ENCODE results near the gene SRPRB. TPM values are rescaled to one million over a fixed set of nuclear protein-coding genes. Genes with fewer than 3 reads are reported as not detected.

The SRPRB gene
- total and polyA plus RNA-seq, 2 donors (not counting 3 experiments of a cell fraction or from before 2014, with no cell fraction given) = 22.7 to 69.2 TPM

DNA sequence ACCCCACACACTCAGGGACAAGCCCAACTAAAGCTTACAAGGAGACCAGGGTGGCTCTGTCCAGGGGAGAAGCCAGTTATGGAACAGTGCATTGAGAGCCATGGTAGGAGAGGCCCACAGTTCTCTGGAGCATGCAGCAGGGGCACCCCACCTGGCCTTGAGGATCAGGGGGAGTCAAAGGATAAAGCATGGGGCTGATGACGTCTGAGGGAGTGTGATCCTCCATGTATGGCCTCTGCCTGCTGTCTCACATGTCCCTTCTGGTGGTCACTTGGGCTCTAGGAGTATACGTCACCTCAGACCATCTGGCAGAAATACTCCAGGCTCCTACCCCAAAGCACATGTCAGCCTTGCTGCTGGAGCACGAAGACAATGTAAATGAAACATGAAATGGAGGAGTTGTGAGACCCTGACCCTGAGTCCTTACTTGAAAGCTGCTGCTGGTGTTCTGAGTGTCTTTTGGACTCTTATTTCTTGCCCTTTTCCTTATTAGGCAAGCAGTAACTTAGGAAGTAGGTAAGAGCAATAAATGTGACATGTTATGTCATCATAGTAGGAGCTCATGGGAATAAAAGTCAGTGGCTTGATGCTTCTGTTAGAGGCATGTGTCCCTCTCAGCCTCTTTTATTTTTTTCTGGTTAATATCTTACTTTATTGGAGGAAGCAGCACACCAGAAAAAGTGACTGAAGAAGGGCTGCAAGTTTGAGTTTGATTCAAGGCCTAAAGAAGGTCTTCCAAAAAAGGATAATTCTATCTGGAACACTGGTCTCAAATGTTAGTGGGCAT is 15.5 kb downstream of the SRPRB start:
- POLR2A ChIA-PET = no interaction called here
- CTCF ChIA-PET = interaction anchor here (0.9 to 2.1 kb wide), 4 partner anchors 92 to 390 kb away, joined by 3 to 10 read pairs (median 4); no protein-coding TSS in a partner anchor
- H3K9me1 ChIP-seq (replicated peaks; ENCODE audit: control insufficient read depth, extremely low read depth, insufficient read depth, low read length) = no peaks in the 10 kb centered on the region
- FAIRE-seq (no peak), DNase-seq (ENCODE audit: low read depth, low spot score) (no peak)
- no peaks in the 10 kb centered on the region for H3K79me2 ChIP-seq (ENCODE audit: control insufficient read depth, insufficient read depth, low read length)
- no peaks in the 10 kb centered on the region for H4K20me1 ChIP-seq (replicated peaks; ENCODE audit: control insufficient read depth, extremely low read depth, insufficient read depth, low read length)
- no peaks in the 10 kb centered on the region for H3K9me3 ChIP-seq (replicated peaks; ENCODE audit: control insufficient read depth, insufficient read depth, low read length)
- no peak overlapping the region for H3K9ac ChIP-seq (replicated peaks; ENCODE audit: extremely low read depth, insufficient read depth, low read length)
- dilution Hi-C loops (cut with MboI; ENCODE audit: extremely low pct_ligation_motif_present, low sequenced_read_pairs) (no loop called here), intact Hi-C loops (cut with micrococcal nuclease) (no loop called here)
- TF ChIP-seq JUN (IDR thresholded peaks at IDR 0.05; ENCODE audit: borderline replicate concordance, insufficient read depth, insufficient read length, low read depth) = no peak
- TF ChIP-seq MYC (IDR thresholded peaks at IDR 0.05; ENCODE audit: low read depth, low read length) = no peak
- TF ChIP-seq, protein P1, sequence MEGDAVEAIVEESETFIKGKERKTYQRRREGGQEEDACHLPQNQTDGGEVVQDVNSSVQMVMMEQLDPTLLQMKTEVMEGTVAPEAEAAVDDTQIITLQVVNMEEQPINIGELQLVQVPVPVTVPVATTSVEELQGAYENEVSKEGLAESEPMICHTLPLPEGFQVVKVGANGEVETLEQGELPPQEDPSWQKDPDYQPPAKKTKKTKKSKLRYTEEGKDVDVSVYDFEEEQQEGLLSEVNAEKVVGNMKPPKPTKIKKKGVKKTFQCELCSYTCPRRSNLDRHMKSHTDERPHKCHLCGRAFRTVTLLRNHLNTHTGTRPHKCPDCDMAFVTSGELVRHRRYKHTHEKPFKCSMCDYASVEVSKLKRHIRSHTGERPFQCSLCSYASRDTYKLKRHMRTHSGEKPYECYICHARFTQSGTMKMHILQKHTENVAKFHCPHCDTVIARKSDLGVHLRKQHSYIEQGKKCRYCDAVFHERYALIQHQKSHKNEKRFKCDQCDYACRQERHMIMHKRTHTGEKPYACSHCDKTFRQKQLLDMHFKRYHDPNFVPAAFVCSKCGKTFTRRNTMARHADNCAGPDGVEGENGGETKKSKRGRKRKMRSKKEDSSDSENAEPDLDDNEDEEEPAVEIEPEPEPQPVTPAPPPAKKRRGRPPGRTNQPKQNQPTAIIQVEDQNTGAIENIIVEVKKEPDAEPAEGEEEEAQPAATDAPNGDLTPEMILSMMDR (IDR thresholded peaks at IDR 0.05; ENCODE audit: extremely low read depth in 1 of 2, insufficient read depth in 1 of 2, low read depth in 1 of 2, low read length in 2 of 2) = no peak
- TF ChIP-seq EZH2 (IDR thresholded peaks at IDR 0.05; ENCODE audit: borderline replicate concordance, low read depth, low read length, severe bottlenecking) = no peak
- TF ChIP-seq GATA2 (IDR thresholded peaks at IDR 0.05; ENCODE audit: insufficient read depth, insufficient read length, low read depth, low read length) = no peak
- no peak for TF ChIP-seq POLR2A (IDR thresholded peaks at IDR 0.05; ENCODE audit: low read depth, low read length)
- no peak for TF ChIP-seq FOS (IDR thresholded peaks at IDR 0.05; ENCODE audit: borderline replicate concordance, insufficient read depth, low read length)
- TF ChIP-seq, protein P2, sequence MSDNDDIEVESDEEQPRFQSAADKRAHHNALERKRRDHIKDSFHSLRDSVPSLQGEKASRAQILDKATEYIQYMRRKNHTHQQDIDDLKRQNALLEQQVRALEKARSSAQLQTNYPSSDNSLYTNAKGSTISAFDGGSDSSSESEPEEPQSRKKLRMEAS (IDR thresholded peaks at IDR 0.05; ENCODE audit: insufficient read depth, insufficient read length) = no peak
- TF ChIP-seq POLR2AphosphoS5 (IDR thresholded peaks at IDR 0.05; ENCODE audit: insufficient read depth, low read depth, low read length) = no peak
- H2AFZ ChIP-seq (ENCODE audit: low read depth, low read length) = no peak overlapping the region
- BruUV-seq (replicated peaks) = no TSS peak
- no peak overlapping the region for H3K4me2 ChIP-seq (ENCODE audit: insufficient read depth, low read length)
- peaks cover 11 to 22% of the 10 kb centered on the region in 2 experiments for H3K36me3 ChIP-seq (ENCODE audit: control insufficient read depth in 2 of 2, extremely low read depth in 1 of 2, insufficient read depth in 2 of 2, low read length in 2 of 2)
- no peak overlapping the region for H3K4me3 ChIP-seq (replicated peaks in 1 of 3; ENCODE audit: insufficient read depth in 1 of 3, low read depth in 1 of 3, low read length in 3 of 3)
- no peaks in the 10 kb centered on the region for H3K27me3 ChIP-seq (ENCODE audit: control insufficient read depth in 2 of 2, insufficient read depth in 2 of 2, low read length in 2 of 2)
- no peak overlapping the region for H3K27ac ChIP-seq (ENCODE audit: insufficient read depth, low read depth, low read length)
- no peaks in the 10 kb centered on the region for H3K4me1 ChIP-seq (ENCODE audit: control insufficient read depth, extremely low read depth, insufficient read depth, low read length)
